ENCODE data around the gene CNPPD1. TPM values are rescaled to one million over a fixed set of nuclear protein-coding genes. Genes with fewer than 3 reads are reported as not detected.

CNPPD1 gene
- total RNA-seq, 1 donor from 2014 or later = 31.2 TPM

DNA sequence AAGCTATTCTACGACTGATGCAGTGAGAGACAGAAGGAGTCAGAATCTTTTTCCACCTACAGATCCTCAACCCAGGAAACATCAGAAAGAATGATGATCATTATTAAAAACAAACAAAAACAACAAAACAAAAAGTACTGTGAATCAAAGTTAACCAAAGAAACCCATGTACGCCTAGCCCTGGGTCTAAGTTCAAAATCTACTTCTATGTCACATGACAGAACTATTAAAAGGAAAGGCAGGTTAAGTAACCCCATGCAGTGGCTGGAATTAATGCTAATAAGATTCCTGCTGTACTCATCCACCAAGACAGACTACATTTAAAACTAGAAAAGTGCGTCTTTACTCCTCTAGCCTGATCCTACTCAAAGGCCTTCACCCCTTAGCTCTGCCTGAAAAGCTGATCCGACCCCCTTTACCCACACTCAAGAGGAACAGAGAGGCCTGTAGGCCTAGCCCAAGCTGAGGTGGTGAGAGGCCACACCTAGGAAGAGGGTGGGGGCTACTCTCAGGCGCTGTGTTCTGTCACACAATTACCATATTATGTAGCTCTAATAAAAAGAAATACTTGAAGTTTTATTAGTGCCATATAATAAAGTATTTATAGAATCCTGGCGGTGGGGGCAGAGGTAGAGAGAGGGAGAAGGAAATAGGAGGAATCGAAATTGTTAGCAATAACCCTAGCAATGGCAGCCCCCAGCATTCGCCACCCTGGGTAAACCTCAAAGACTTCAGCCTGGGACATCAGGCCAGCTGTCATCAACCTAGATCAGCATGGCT lies 53.2 kb downstream of the CNPPD1 start:
- DNase-seq (ENCODE audit: low spot score) (no peak), ATAC-seq (no peak)

DNA sequence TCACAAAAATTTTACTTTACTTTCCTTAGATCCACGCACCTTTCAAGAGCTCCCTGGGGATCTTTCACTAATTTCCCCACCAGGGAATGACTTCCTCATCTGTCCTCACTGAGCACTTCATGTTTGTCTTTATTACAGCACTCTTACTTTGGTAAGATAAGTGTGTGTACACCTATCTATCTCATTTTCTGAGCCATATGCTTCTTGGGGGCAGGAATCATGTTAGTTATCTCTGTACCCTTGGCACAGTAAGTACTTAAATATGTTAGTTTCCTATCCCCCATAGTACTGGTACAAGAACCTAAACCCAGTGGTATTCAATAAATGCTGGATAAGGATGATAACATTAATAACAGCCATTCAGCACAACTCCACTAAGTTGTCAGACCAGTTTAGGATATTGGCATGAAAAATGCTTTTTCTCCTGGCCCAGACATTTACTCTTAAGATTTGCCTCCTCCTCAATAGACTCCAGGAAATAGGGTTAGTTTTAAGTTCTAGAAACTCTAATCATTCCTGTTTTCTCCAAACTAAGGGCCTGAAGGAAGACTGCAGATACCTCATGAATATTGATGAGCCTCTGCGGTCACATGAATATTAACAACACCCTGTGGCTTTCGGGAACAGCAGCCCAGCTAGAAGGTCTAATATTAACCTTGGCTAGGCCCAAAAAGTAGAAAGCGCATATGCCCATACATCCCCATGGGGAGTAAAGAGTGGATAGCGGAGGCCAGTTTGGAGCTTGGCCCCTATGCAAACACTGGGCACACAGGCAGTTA lies 54.3 kb downstream of the CNPPD1 start:
- DNase-seq (ENCODE audit: low spot score) (no peak), ATAC-seq (no peak)

Other genes with a start within 250 kb of the CNPPD1 start
- gene CDK5R2, start 217.3 kb downstream of the CNPPD1 start, total RNA-seq = not detected
- not detected for gene FEV, start 191.7 kb downstream of the CNPPD1 start, total RNA-seq
- not detected for gene CRYBA2, start 183.5 kb downstream of the CNPPD1 start, total RNA-seq
- gene CFAP65, start 135.4 kb downstream of the CNPPD1 start, total RNA-seq = 0.05 TPM
- gene IHH, start 116.0 kb downstream of the CNPPD1 start, total RNA-seq = 4.9 TPM
- 7.8 TPM for gene NHEJ1, start 16.1 kb downstream of the CNPPD1 start, total RNA-seq
- gene SLC23A3, start 6.9 kb downstream of the CNPPD1 start, total RNA-seq = 2.8 TPM
- 54.8 TPM for gene RETREG2, start 1.4 kb upstream of the CNPPD1 start, total RNA-seq
- 28.6 TPM for gene ZFAND2B, start 29.9 kb upstream of the CNPPD1 start, total RNA-seq
- 53.5 TPM for gene ABCB6, start 42.0 kb upstream of the CNPPD1 start, total RNA-seq
- 45.8 TPM for gene ATG9A, start 52.7 kb upstream of the CNPPD1 start, total RNA-seq
- 22.1 TPM for gene ANKZF1, start 52.9 kb upstream of the CNPPD1 start, total RNA-seq
- 3.1 TPM for gene GLB1L, start 68.5 kb upstream of the CNPPD1 start, total RNA-seq
- gene STK16, start 68.6 kb upstream of the CNPPD1 start, total RNA-seq = 24.4 TPM
- not detected for gene TUBA4B, start 76.3 kb upstream of the CNPPD1 start, total RNA-seq
- gene TUBA4A, start 77.0 kb upstream of the CNPPD1 start, total RNA-seq = 29.0 TPM
- gene DNAJB2, start 102.4 kb upstream of the CNPPD1 start, total RNA-seq = 40.9 TPM
- gene PTPRN, start 132.5 kb upstream of the CNPPD1 start, total RNA-seq = not detected
- not detected for gene RESP18, start 155.8 kb upstream of the CNPPD1 start, total RNA-seq
- 37.4 TPM for gene DNPEP, start 211.0 kb upstream of the CNPPD1 start, total RNA-seq
- gene DES, start 241.5 kb upstream of the CNPPD1 start, total RNA-seq = 1.8 TPM

Data from left lobe of liver (tissue), 2 donors.